GM23338 (cell line): ENCODE data around the gene GGT6. TPM values are rescaled to one million over a fixed set of nuclear protein-coding genes. Genes with fewer than 3 reads are reported as not detected.

ENCODE experiments used
- ATAC-seq: fragments of 200-7000 bp; cut with Tn5 transposase; 3 replicates; pipeline ENCODE4 v1.9.1; 2020
- DNase-seq: peaks from one replicate; pipeline ENCODE4 v3.0.0-alpha.2; 2015; ENCODE audit warnings: low spot score
- H2AFZ ChIP-seq: fragments of 200-600 bp; sonication (generic); 2 replicates; pipeline ENCODE4 v1.8.0; 2016; ENCODE audit warnings: antibody characterized with exemption, mild to moderate bottlenecking, moderate library complexity
- H3F3A ChIP-seq: fragments of 200-600 bp; sonication (generic); replicated peaks from 2 replicates; pipeline ENCODE4 v1.8.0; 2017; ENCODE audit warnings: antibody characterized with exemption, mixed run types, low read depth
- H3K27ac ChIP-seq: fragments of 200-600 bp; sonication (generic); 2 replicates; pipeline ENCODE4 v1.6.1; 2016; ENCODE audit warnings: low read depth
- H3K27me3 ChIP-seq: fragments of 200-600 bp; sonication (generic); 2 replicates; pipeline ENCODE4 v1.8.0; 2016; ENCODE audit warnings: mild to moderate bottlenecking, mixed run types, moderate library complexity; ENCODE audit not compliant: insufficient read depth
- H3K36me3 ChIP-seq: fragments of 200-600 bp; sonication (generic); 2 replicates; pipeline ENCODE4 v1.8.0; 2016; ENCODE audit warnings: mild to moderate bottlenecking; ENCODE audit not compliant: insufficient read depth
- H3K4me1 ChIP-seq: fragments of 200-600 bp; sonication (generic); 2 replicates; pipeline ENCODE4 v1.8.0; 2016; ENCODE audit warnings: mild to moderate bottlenecking, moderate library complexity; ENCODE audit not compliant: insufficient read depth
- H3K4me2 ChIP-seq: fragments of 200-600 bp; sonication (generic); 2 replicates; pipeline ENCODE4 v1.7.1; 2017; ENCODE audit warnings: mixed run types
- H3K4me3 ChIP-seq: fragments of 200-600 bp; sonication (generic); 2 replicates; pipeline ENCODE4 v1.6.1; 2016; ENCODE audit warnings: mixed run types
- H3K79me2 ChIP-seq: fragments of 200-600 bp; sonication (generic); replicated peaks from 2 replicates; pipeline ENCODE4 v1.8.0; 2017; ENCODE audit warnings: mild to moderate bottlenecking; ENCODE audit not compliant: insufficient read depth
- H3K9me2 ChIP-seq: fragments of 200-600 bp; sonication (generic); 2 replicates; pipeline ENCODE4 v1.8.0; 2017; ENCODE audit not compliant: insufficient read depth
- H4K20me1 ChIP-seq: fragments of 200-600 bp; sonication (generic); replicated peaks from 2 replicates; pipeline ENCODE4 v1.8.0; 2017; ENCODE audit warnings: mild to moderate bottlenecking; ENCODE audit not compliant: insufficient read depth
- H3K27ac Mint-ChIP-seq: 2 replicates; pipeline ENCODE4 v1.8.0; 2020; ENCODE audit warnings: inconsistent platforms, mild to moderate bottlenecking, moderate library complexity, mixed read lengths
- H3K27me3 Mint-ChIP-seq: 3 replicates; pipeline ENCODE4 v1.8.0; 2022; ENCODE audit warnings: low read depth, mild to moderate bottlenecking, moderate library complexity, mixed read lengths, inconsistent platforms; ENCODE audit not compliant: insufficient read depth, poor library complexity
- H3K36me3 Mint-ChIP-seq: 3 replicates; pipeline ENCODE4 v1.8.0; 2021; ENCODE audit warnings: low read depth, mild to moderate bottlenecking, inconsistent platforms, moderate library complexity, mixed read lengths
- H3K4me1 Mint-ChIP-seq: 3 replicates; pipeline ENCODE4 v1.8.0; 2020; ENCODE audit warnings: mild to moderate bottlenecking, inconsistent platforms, mixed read lengths
- H3K4me3 Mint-ChIP-seq: 3 replicates; pipeline ENCODE4 v1.8.0; 2021; ENCODE audit warnings: moderate library complexity, mild to moderate bottlenecking, inconsistent platforms, mixed read lengths
- H3K9me3 Mint-ChIP-seq: 3 replicates; pipeline ENCODE4 v1.8.0; 2020; ENCODE audit warnings: moderate library complexity, mild to moderate bottlenecking, inconsistent platforms, mixed read lengths
- CTCF ChIP-seq, 2 experiments: fragments of 200-600 bp in 1 of 2; sonication (generic) in 1 of 2; conservative IDR thresholded peaks; 2 replicates each; pipeline versions ENCODE4 v1.5.1 to v1.6.1; 2016 to 2017; ENCODE audit warnings: antibody characterized with exemption in 2 of 2, low read depth in 2 of 2, mild to moderate bottlenecking in 2 of 2, moderate library complexity in 1 of 2
- ETS1 ChIP-seq: IDR thresholded peaks from 2 replicates; pipeline ENCODE4 v1.6.1; 2016; ENCODE audit warnings: antibody characterized with exemption
- EZH2phosphoT487 ChIP-seq: fragments of 200-600 bp; sonication (generic); IDR thresholded peaks from one replicate; pipeline ENCODE4 v1.8.1; 2018; ENCODE audit warnings: antibody characterized with exemption; ENCODE audit not compliant: unreplicated experiment
- REST ChIP-seq: IDR thresholded peaks from one replicate; pipeline ENCODE4 v1.6.1; 2018; ENCODE audit warnings: antibody characterized with exemption; ENCODE audit not compliant: unreplicated experiment
- ZNF462 ChIP-seq: fragments of 250-450 bp; sonication (Bioruptor Pico); IDR thresholded peaks from 2 replicates; pipeline ENCODE4 v1.5.0; 2020; ENCODE audit warnings: mild to moderate bottlenecking, moderate library complexity
- polyA plus RNA-seq: library from polyadenylated mRNA; unstranded; fragments of >200 nt; fragmentation: Nextera tagmentation; extraction: Ambion mirVana; gene quantifications from 2 replicates; pipeline ENCODE4 v1.2.1, GENCODE V29; 2016
- total RNA-seq: library from RNA; depleted of rRNA; stranded (reverse); fragments of >200 nt; shearing (Covaris generic); gene quantifications from 2 replicates; pipeline ENCODE4 v1.2.3, GENCODE V29; 2014

GGT6 gene
- total and polyA plus RNA-seq, 2 experiments from 2014 or later, result 0.24 TPM; not detected in 1

- TF ChIP-seq ZNF462 (CRISPR knock-in tag), result no peak
Measured at GRCh38 chr17:4586043-4586442, 25.7 kb upstream of the GGT6 start (continued).

- H3K36me3 Mint-ChIP-seq, result no peaks in the 10 kb centered on the region
- peak overlapping the region; percentile 73 for H3K4me3 Mint-ChIP-seq
- peaks cover 29% of the 10 kb centered on the region for H3K4me1 Mint-ChIP-seq
- H3K4me3 ChIP-seq, result peak overlapping the region; percentile 74
- H3F3A ChIP-seq, result no peaks in the 10 kb centered on the region
- H3K4me2 ChIP-seq, result peak overlapping the region; percentile 94; the same call in 1 of the 2 replicates
- ATAC-seq (no peak), DNase-seq (no peak)
- peaks cover 50% of the 10 kb centered on the region for H3K27me3 Mint-ChIP-seq
- H2AFZ ChIP-seq, result no peak overlapping the region
- H3K4me1 ChIP-seq, result peaks cover 9% of the 10 kb centered on the region
- H3K27ac Mint-ChIP-seq, result no peak overlapping the region
- H4K20me1 ChIP-seq, result no peaks in the 10 kb centered on the region
- peaks cover 39% of the 10 kb centered on the region for H3K27me3 ChIP-seq
- H3K9me2 ChIP-seq, result no peaks in the 10 kb centered on the region
- H3K27ac ChIP-seq, result no peak overlapping the region
- H3K36me3 ChIP-seq, result no peaks in the 10 kb centered on the region
- H3K9me3 Mint-ChIP-seq, result no peaks in the 10 kb centered on the region
- no peaks in the 10 kb centered on the region for H3K79me2 ChIP-seq
- no peak for TF ChIP-seq ETS1
- no peak for TF ChIP-seq EZH2phosphoT487
- TF ChIP-seq REST, result no peak
- TF ChIP-seq CTCF (conservative IDR thresholded peaks at IDR 0.05; ENCODE audit: low read depth in 2 of 2), result no peak
Measured at GRCh38 chr17:4585638-4585994, 25.2 kb upstream of the GGT6 start.
